Thyroid gland (tissue), 4 donors: ENCODE measurements around the gene LAMC2. TPM values are rescaled to one million over a fixed set of nuclear protein-coding genes. Genes with fewer than 3 reads are reported as not detected.

Experiments
- DNase-seq, 2 donors: peaks; one replicate each; pipeline ENCODE4 v3.0.0-alpha.2; 2019
- H3K27ac ChIP-seq, 3 donors: fragments of 200-600 bp; sonication (generic); 1 replicate in 2 of 3; 2 replicates in 1 of 3; pipeline ENCODE4 v1.5.1; 2016 to 2019; ENCODE audit warnings: mild to moderate bottlenecking in 1 of 3, moderate library complexity in 1 of 3
- H3K27me3 ChIP-seq: fragments of 200-600 bp; sonication (generic); one replicate; pipeline ENCODE4 v1.5.1; 2019
- H3K36me3 ChIP-seq, 2 donors: fragments of 200-600 bp; sonication (generic); one replicate each; pipeline ENCODE4 v1.5.1; 2016 to 2019
- H3K4me1 ChIP-seq, 2 donors: fragments of 200-600 bp; sonication (generic); one replicate each; pipeline ENCODE4 v1.5.1; 2017 to 2019
- H3K4me3 ChIP-seq, 3 donors: fragments of 200-600 bp; sonication (generic); replicated peaks in 1 of 3; 1 replicate in 2 of 3; 2 replicates in 1 of 3; pipeline ENCODE4 v1.5.1; 2016; ENCODE audit warnings: mild to moderate bottlenecking in 1 of 3
- H3K9me3 ChIP-seq: fragments of 200-600 bp; sonication (generic); one replicate; pipeline ENCODE4 v1.5.1; 2017
- CTCF ChIP-seq, 6 experiments: fragments of 200-600 bp in 3 of 6; fragments of 450-650 bp in 3 of 6; sonication (generic) in 3 of 6; IDR thresholded peaks; one replicate each; pipeline ENCODE4 v1.5.1; 2016 to 2019; ENCODE audit warnings: antibody characterized with exemption in 6 of 6, mild to moderate bottlenecking in 2 of 6, inconsistent platforms in 1 of 6, moderate library complexity in 1 of 6
- POLR2A ChIP-seq, 2 donors: fragments of 450-650 bp; IDR thresholded peaks; one replicate each; pipeline ENCODE4 v1.6.1; 2017; ENCODE audit warnings: antibody characterized with exemption in 2 of 2, mild to moderate bottlenecking in 2 of 2, moderate library complexity in 1 of 2
- WGBS, 2 donors: methylation state at CpG; one replicate each; pipeline ENCODE4 v1.1.5; 2017; 5-methylcytosine and 5-hydroxymethylcytosine counted together
- intact Hi-C: fragments of 100-400 bp; cut with DNase I; formaldehyde crosslinking; loops from one replicate; pipeline ENCODE4 v1.15.1; 2023
- total RNA-seq, 4 donors: library from RNA; depleted of rRNA; stranded (reverse); fragments of >200 nt; gene quantifications; one replicate each; pipeline ENCODE4 v1.2.3, GENCODE V29; 2016

LAMC2 gene
- total RNA-seq, 4 donors from 2014 or later, result 24.3 to 53.4 (median 27.9) TPM

GRCh38 chr1:183284086-183284485 lies 98.0 kb downstream of the LAMC2 start:
- peak overlapping the region; percentile 41 to 92 (median 81) for H3K27ac ChIP-seq
- no peaks in the 10 kb centered on the region for H3K36me3 ChIP-seq
- peaks cover 40 to 48% of the 10 kb centered on the region in 2 donors for H3K4me1 ChIP-seq
- no peak overlapping the region for H3K4me3 ChIP-seq
- 53 to 54% methylated on average over 5 of the region's 5 CpGs for WGBS, 2 donors
- peak; percentile 40 to 68 for DNase-seq
- intact Hi-C loops, result no loop called here
- H3K27me3 ChIP-seq, result no peaks in the 10 kb centered on the region
- H3K9me3 ChIP-seq, result no peaks in the 10 kb centered on the region
- TF ChIP-seq POLR2A (IDR thresholded peaks at IDR 0.05), result no peak
- TF ChIP-seq CTCF (IDR thresholded peaks at IDR 0.05), result peak in 1 of 6 experiments; percentile 7

GRCh38 chr1:183285256-183285655 lies 99.2 kb downstream of the LAMC2 start:
- intact Hi-C loops, result no loop called here
- 93 to 100% methylated on average over 1 of the region's 1 CpG for WGBS, 2 donors

DNA sequence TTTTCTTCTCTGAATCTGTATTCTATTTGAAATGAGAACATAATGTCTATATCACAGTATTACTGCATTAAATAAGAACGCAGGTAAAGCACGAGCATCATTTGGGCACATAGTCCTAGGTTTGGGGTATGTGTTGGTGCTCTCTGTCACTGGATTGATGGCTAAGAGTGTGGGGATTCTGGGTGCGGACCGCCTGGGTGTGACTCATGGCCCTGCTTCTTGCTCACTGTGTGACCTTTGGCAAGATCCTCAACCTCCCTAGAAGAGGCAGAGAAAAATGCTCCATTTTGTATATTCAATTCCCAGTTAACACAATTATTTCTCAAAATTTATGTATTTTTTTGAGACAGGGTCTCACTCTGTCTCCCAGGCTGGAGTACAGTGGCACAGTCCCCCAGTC lies 99.7 kb downstream of the LAMC2 start:
- H3K4me1 ChIP-seq, result peaks cover 36 to 38% of the 10 kb centered on the region in 2 donors
- no peak overlapping the region for H3K4me3 ChIP-seq
- no peaks in the 10 kb centered on the region for H3K9me3 ChIP-seq
- H3K36me3 ChIP-seq, result no peaks in the 10 kb centered on the region
- no peak overlapping the region for H3K27ac ChIP-seq
- DNase-seq, result no peak
- intact Hi-C loops, result no loop called here
- no peak for TF ChIP-seq CTCF (IDR thresholded peaks at IDR 0.05)
- no peak for TF ChIP-seq POLR2A (IDR thresholded peaks at IDR 0.05)
- no peaks in the 10 kb centered on the region for H3K27me3 ChIP-seq
- WGBS, 2 donors, result 69 to 76% methylated on average over 4 of the region's 4 CpGs

More at GRCh38 chr1:183285256-183285655, 99.2 kb downstream of the LAMC2 start:
- no peak for TF ChIP-seq CTCF (IDR thresholded peaks at IDR 0.05)
- TF ChIP-seq POLR2A (IDR thresholded peaks at IDR 0.05), result no peak
- H3K36me3 ChIP-seq, result no peaks in the 10 kb centered on the region
- H3K9me3 ChIP-seq, result no peaks in the 10 kb centered on the region
- no peak for DNase-seq
- H3K4me1 ChIP-seq, result peaks cover 36 to 38% of the 10 kb centered on the region in 2 donors
- H3K27ac ChIP-seq, result no peak overlapping the region
- H3K4me3 ChIP-seq, result no peak overlapping the region
- H3K27me3 ChIP-seq, result no peaks in the 10 kb centered on the region

- Histone ChIP-seq H3K36me3 (no peaks in the 10 kb centered on the region), H3K9me3 (no peaks in the 10 kb centered on the region), H3K4me3 (no peak overlapping the region), H3K27ac (peak overlapping the region in 2 of 3 donors; percentile 17 to 26), H3K27me3 (no peaks in the 10 kb centered on the region), H3K4me1 (peaks cover 25 to 36% of the 10 kb centered on the region in 2 donors)
- TF ChIP-seq CTCF (IDR thresholded peaks at IDR 0.05) (no peak), POLR2A (IDR thresholded peaks at IDR 0.05) (no peak)
- 66 to 84% methylated on average over 3 to 5 of the region's 5 CpGs for WGBS, 2 donors
- intact Hi-C loops, result no loop called here
- DNase-seq, result peak in 1 of 2 donors; percentile 30
Observed at GRCh38 chr1:183287191-183287675, 101.2 kb downstream of the LAMC2 start.

GRCh38 chr1:183288583-183288982 lies 102.5 kb downstream of the LAMC2 start:
- Histone ChIP-seq H3K4me3 (no peak overlapping the region), H3K9me3 (no peaks in the 10 kb centered on the region), H3K27ac (no peak overlapping the region), H3K36me3 (no peaks in the 10 kb centered on the region), H3K4me1 (peaks cover 11 to 31% of the 10 kb centered on the region in 2 donors), H3K27me3 (no peaks in the 10 kb centered on the region)
- intact Hi-C loops, result no loop called here
- TF ChIP-seq CTCF (IDR thresholded peaks at IDR 0.05) (no peak), POLR2A (IDR thresholded peaks at IDR 0.05) (no peak)
- 89 to 90% methylated on average over 2 of the region's 2 CpGs for WGBS, 2 donors
- DNase-seq, result no peak
